Measurements from ENCODE around the gene ANKRD42. TPM values are rescaled to one million over a fixed set of nuclear protein-coding genes. Genes with fewer than 3 reads are reported as not detected.

Gene ANKRD42
- total RNA-seq, 1 experiment from 2014 or later, result 15.1 TPM

DNA sequence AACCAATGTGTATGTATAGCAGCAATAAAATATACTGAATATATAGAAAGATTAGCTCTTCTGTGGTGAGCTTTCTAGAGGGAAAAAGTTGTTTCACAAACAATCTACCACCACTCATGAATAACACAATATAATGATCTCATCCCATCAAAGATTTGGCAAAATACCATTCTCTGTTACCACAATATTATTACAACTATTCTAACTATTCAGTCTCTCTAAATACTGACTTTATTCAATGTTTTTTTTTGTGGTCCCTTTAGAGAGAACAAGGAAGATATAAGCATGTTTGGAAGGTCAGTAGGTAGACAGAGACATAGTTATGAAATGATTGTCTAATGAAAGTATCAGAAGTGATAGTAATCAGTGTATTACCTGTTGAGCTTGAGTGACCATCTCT is 84.8 kb downstream of the ANKRD42 start:
- in situ Hi-C loops (cut with HindIII; ENCODE audit: low sequenced_read_pairs), result no loop called here
- DNase-seq (ENCODE audit: low spot score), result no peak

DNA sequence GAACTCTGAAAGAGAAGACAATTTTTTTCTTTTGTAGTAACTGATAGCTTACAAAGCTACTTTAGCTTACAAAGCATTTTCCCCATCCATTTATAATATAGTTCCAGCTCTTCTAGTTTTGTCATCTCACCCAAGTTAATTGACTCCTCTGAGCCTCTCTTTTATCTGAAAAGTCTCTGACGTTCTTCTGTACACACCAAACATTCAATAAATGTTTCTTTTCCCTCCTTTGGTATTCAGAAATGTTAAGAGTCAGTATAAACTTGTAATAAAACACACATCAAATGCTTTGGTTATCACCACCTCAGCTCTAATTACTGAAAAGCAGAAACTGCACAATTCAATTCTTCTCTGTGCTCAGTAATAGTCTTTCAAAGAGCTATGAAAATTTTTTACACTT is 86.7 kb downstream of the ANKRD42 start:
- in situ Hi-C loops (cut with HindIII; ENCODE audit: low sequenced_read_pairs), result no loop called here
- DNase-seq (ENCODE audit: low spot score), result no peak

DNA sequence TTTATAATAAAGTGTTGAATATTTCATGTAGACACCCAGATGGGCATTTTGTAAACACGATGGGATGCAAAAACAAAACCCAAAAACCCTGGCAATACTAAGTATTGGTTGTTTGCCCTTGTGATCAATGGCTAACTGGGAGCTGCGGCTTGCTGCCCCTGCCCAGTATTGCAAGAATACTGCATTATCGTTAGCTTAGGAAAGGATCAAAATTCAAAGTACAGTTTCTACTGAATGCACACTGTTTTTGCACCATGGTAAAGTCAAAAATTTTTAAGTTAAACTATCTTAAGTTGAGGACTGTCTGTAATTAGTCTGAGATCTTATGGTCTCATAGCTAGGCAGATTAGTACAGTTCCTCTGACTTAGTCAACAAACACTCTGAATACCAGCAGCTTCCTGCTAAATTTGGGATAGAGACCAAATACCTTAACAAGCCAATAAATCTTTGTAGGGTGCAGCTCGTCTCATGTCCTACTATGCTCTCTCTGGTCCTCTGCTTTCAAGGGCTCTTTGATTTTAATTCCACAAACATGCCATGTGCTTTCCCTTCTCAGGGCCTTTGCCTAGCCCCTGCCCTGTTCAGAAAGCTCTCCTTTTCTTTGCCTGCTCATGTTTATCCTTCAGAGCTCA is 88.7 kb downstream of the ANKRD42 start:
- DNase-seq (ENCODE audit: low spot score), result no peak
- in situ Hi-C loops (cut with HindIII; ENCODE audit: low sequenced_read_pairs), result no loop called here

DNA sequence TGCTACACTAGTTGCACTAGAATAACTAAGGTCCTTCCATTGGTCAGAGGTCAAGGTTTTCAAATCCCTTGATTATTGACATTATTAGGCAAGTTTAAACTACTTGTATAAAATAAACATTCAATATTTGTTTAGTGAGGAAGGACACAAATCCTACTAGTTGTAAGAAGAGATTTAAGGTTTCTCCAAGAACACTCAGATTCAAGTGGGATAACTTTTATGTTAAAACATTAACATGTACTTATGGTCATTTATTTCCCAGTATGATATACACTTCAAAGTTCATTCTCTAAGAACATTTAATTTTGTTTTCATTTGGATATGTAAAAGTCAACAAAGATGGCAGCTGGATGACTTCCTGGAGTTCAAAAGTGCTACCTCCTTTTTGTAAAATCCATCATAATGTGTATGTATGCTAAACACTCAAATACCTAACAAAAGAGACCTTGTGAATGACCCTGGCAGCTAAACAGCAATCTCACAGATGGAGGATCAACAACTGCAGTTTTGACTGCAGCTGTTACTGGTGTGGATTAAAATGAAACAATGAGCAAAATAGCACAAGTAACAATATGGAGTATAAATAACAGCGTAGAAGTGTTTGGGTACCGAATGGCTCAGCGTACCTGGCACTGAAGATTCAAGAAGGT is 91.1 kb downstream of the ANKRD42 start:
- no peak for DNase-seq (ENCODE audit: low spot score)
- in situ Hi-C loops (cut with HindIII; ENCODE audit: low sequenced_read_pairs), result no loop called here

DNA sequence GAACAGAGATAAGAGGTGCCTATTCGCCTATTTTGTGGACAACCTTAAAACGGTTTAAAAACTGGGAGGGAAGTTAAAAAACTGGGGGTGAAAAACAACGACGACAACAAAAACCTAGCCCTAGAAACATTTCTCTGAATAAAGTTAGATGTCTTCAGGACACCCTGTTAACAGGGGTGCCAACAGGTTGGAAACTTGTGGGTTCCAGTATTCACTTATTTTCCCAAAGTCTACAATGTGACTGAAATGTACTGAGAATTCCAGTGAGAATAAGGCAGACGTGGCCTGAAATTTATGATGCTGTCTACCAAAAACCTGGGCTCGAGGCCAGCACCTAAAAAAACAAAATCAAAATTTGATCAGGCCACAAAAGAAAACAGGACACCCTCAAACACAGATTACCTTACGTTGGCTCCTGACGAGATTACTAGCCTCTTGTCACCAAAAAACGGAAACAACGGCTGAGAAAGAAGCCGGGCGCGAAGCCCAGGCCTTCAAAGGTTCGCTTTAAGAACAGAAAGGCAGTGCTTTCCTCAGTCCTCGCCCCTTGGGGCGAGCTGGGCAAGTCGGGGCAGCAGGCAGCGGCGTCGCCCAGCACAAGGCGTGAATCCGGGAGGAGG is 91.7 kb downstream of the ANKRD42 start:
- in situ Hi-C loops (cut with HindIII; ENCODE audit: low sequenced_read_pairs), result no loop called here
- no peak for DNase-seq (ENCODE audit: low spot score)

DNA sequence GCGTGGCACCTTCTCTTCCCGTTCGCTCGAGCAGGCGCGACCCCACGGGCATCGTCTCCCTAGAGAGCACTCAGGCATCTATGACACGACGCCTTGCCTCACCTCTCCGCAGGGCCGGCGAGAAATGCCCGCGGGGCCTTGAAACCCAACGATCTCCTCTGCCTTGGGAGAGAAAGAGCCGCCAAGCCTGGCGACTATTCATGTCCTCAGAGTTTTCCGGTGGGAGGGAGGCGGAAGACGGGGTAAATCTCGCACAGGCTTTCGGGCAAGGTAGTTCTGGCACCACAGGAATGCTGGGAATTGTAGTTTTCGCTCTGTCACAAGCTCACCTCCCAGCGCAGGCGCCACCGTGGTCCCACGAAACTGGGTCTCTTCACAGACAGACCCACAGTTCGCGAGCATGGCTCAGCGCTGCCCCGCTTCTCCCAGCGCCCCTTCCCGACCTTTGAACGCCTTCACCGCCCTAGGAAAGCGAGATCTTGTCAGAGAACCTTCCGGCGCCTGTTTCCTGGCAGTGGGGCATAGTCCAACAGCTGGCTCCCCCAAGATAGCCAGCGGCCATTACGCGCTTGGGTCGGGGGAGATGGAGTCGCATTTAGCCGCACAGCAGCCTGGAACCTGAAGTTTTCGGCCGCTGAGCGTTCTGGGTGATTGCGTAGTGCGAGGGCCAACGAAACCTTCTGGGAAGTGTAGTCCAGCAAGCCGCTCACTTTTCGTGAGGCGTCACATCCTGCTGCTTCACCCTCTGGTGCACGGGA is 92.4 kb downstream of the ANKRD42 start, which contains the start of gene CCDC90B:
TSS of gene CCDC90B (minus strand) at position 597 of the 758 bp plus-strand sequence. CDS start at position 202, 395 bp downstream.
- peak; percentile 99 for DNase-seq (ENCODE audit: low spot score)
- in situ Hi-C loops (cut with HindIII; ENCODE audit: low sequenced_read_pairs), result no loop called here

DNA sequence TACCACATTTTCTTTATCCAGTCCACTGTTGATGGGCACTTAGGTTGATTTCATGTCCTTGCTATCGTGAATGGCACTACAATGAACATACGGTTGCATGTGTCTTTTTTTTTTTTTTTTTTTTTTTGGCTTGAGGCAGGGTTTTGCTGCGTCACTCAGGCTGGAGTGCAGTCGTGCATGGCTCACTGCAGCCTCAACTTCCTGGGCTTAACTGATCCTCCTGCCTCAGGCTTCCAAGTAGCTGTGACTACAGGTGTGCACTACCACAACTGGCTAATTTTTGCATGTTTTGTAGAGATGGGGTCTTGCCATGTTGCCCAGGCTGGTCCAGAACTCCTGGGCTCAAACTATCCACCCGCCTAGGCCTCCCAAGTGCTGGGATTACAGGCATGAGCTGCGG is 94.1 kb downstream of the ANKRD42 start:
- in situ Hi-C loops (cut with HindIII; ENCODE audit: low sequenced_read_pairs), result no loop called here
- no peak for DNase-seq (ENCODE audit: low spot score)

DNA sequence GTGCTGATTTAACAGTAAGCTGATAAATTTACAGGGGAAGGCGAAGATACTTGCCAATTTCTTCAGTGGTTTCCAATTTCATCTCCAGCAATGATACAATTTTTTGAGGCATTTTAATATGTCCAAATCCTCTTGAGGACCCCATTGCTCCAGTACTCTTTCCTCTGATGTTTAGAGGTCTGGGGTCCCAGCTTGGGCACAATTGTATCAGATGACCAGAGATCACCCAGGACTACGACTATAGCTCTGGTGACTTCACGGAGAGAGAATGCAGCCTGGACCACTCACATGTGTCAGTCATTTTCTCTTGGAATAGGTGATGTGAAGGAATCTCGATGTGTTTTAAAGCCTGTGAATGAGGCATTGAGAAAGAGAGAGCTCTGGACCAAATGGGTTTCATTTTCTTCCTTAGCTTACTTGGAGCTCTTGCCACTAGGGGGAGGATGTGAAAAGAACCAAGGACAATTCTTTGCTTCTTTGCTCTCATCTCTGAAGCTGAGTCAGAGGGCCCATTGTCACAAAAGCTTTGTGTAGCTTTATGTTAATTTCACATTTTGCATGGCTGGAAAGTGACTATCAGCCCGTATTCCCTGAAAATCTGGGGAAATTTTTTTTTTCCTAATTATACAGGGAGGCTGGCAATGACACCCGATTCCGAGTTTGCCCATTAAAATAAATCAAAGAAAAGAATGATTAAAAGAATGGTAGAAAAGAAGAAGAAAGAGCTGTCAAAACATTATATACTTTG is 99.4 kb downstream of the ANKRD42 start:
- in situ Hi-C loops (cut with HindIII; ENCODE audit: low sequenced_read_pairs), result no loop called here
- peak; percentile 84 for DNase-seq (ENCODE audit: low spot score)

DNA sequence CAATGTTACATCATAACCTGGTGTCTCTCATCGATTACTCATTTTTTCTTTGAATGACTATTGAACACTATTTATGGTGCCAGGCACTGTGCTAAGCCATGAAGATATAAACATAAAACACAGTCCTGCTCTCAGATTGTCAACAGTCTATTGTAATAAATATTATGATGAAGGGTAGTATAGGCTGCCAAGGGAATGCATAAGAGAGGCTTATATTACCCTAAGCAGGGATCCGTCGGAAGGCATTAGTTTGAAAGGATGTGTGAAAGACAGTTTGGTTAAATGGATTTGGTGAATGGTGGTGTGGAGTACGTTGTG is 99.9 kb downstream of the ANKRD42 start:
- DNase-seq (ENCODE audit: low spot score), result no peak
- in situ Hi-C loops (cut with HindIII; ENCODE audit: low sequenced_read_pairs), result no loop called here

DNA sequence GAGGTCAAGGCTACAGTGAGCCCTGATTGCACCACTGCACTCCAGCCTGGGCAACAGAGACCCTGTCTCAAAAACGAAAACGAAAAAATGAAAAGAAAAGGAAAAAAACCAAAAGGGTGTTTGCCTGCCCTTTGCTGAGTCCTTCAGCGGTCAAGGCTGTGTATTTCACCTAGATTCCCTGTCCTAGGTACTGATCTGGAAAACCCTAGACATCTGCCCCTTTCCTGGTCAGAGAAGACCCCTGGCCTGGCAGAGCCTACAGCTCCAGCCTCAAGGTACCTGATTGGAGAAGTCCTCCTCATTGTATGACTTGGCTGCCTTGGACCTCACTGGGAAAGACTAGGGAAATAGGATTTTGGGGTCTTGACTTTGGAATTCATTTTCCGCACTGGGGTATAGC is 100.7 kb downstream of the ANKRD42 start:
- no peak for DNase-seq (ENCODE audit: low spot score)
- in situ Hi-C loops (cut with HindIII; ENCODE audit: low sequenced_read_pairs), result no loop called here

Other genes starting within 250 kb of the ANKRD42 start
- gene RAB30, start 121.8 kb upstream of the ANKRD42 start, total RNA-seq (2014; rRNA removed; shearing (Covaris generic)), result 2.2 and 3.7 TPM in 2 replicates
- 10.8 and 22.3 TPM in 2 replicates for gene PCF11, start 36.6 kb upstream of the ANKRD42 start, total RNA-seq (2014; rRNA removed; shearing (Covaris generic))
- 35.1 and 54.9 TPM in 2 replicates for gene CCDC90B, start 92.7 kb downstream of the ANKRD42 start, total RNA-seq (2014; rRNA removed; shearing (Covaris generic))

All from G401 (cell line).